ENCODE results near the gene ENO4.

Gene ENO4

GRCh38 chr10:116849248-116850057 lies at the start of gene ENO4:
TSS of gene ENO4 (plus strand) at chr10:116849499. CDS start at chr10:116849567, 68 bp downstream.
- peak; percentile 36 for DNase-seq (ENCODE audit: low spot score)

- DNase-seq (ENCODE audit: low spot score): no peak
These were observed 48.9 kb upstream of the ENO4 start for GRCh38 chr10:116800286-116800929.

- no peak for DNase-seq (ENCODE audit: low spot score)
These were observed 47.6 kb upstream of the ENO4 start for GRCh38 chr10:116801658-116802057.

- DNase-seq (ENCODE audit: low spot score): no peak
These were observed 46.8 kb upstream of the ENO4 start for GRCh38 chr10:116802474-116802873.

GRCh38 chr10:116802876-116803275 lies 46.4 kb upstream of the ENO4 start:
- DNase-seq (ENCODE audit: low spot score): no peak

- no peak for DNase-seq (ENCODE audit: low spot score)
These were observed 45.6 kb upstream of the ENO4 start for GRCh38 chr10:116803451-116804249.

GRCh38 chr10:116808706-116809105 lies 40.6 kb upstream of the ENO4 start:
- DNase-seq (ENCODE audit: low spot score): no peak

GRCh38 chr10:116809483-116810119 lies 39.7 kb upstream of the ENO4 start:
- DNase-seq (ENCODE audit: low spot score): peak; percentile 70

GRCh38 chr10:116810120-116810500 lies 39.2 kb upstream of the ENO4 start:
- peak; percentile 20 for DNase-seq (ENCODE audit: low spot score)

- no peak for DNase-seq (ENCODE audit: low spot score)
These were observed 38.4 kb upstream of the ENO4 start for GRCh38 chr10:116810895-116811294.

- no peak for DNase-seq (ENCODE audit: low spot score)
These were observed 37.6 kb upstream of the ENO4 start for GRCh38 chr10:116811691-116812090.

GRCh38 chr10:116815641-116816415 lies 33.5 kb upstream of the ENO4 start:
- no peak for DNase-seq (ENCODE audit: low spot score)

- DNase-seq (ENCODE audit: low spot score): no peak
These were observed 32.1 kb upstream of the ENO4 start for GRCh38 chr10:116817178-116817577.

GRCh38 chr10:116817780-116818343 lies 31.4 kb upstream of the ENO4 start:
- no peak for DNase-seq (ENCODE audit: low spot score)

- DNase-seq (ENCODE audit: low spot score): no peak
These were observed 29.2 kb upstream of the ENO4 start for GRCh38 chr10:116819999-116820677.

GRCh38 chr10:116825901-116826300 lies 23.4 kb upstream of the ENO4 start:
- no peak for DNase-seq (ENCODE audit: low spot score)

GRCh38 chr10:116826803-116827202 lies 22.5 kb upstream of the ENO4 start:
- no peak for DNase-seq (ENCODE audit: low spot score)

- no peak for DNase-seq (ENCODE audit: low spot score)
These were observed 22.1 kb upstream of the ENO4 start for GRCh38 chr10:116827214-116827671.

- DNase-seq (ENCODE audit: low spot score): no peak
These were observed 21.2 kb upstream of the ENO4 start for GRCh38 chr10:116828116-116828515.

GRCh38 chr10:116829711-116830110 lies 19.6 kb upstream of the ENO4 start:
- DNase-seq (ENCODE audit: low spot score): no peak
